Ishikawa (cell line): ENCODE data around the gene B3GAT1.

ENCODE experiments used
- RAD21 ChIP-seq: IDR thresholded peaks from 2 replicates; pipeline ENCODE4 v1.6.1; 2012; ENCODE audit warnings: low read depth
- TF ChIP-seq, protein P1 (sequence below): IDR thresholded peaks from 2 replicates; pipeline ENCODE4 v1.6.1; 2012
- TF ChIP-seq, protein P2 (sequence below): IDR thresholded peaks from 2 replicates; pipeline ENCODE4 v1.6.1; 2012; ENCODE audit warnings: low read depth, mild to moderate bottlenecking

DNA sequence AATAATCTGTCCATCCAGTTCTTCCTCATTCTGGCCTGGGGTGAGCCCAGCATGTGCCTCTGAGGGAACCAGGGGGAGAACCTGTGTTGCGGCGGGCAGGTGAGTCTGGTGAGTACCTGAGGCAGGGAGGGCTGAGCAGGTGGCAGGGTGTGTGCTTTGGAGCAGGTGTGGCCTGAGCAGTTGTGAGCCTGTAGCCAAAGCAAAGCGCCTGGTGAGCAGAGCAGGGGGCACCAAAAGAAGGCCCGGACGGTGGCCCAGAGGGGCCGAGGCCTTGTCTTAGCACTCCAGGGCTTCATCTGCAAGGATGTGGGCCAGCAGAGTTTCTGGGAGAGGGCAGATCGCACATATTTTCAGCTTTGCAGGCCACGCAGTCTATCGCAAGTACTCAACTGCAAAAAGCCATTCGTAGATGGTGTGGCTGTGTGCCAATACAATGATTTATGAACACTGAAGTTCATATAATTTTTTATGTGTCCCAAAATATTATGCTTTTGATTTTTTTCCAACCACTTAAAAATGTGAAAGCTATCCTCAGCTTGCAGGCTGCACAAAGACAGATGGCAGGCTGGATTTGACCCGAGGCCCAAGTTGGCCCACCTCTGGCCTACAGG, 71.6 kb downstream of the B3GAT1 start:
- TF ChIP-seq, protein P1, sequence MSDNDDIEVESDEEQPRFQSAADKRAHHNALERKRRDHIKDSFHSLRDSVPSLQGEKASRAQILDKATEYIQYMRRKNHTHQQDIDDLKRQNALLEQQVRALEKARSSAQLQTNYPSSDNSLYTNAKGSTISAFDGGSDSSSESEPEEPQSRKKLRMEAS = no peak
- TF ChIP-seq RAD21 = no peak
- TF ChIP-seq, protein P2, sequence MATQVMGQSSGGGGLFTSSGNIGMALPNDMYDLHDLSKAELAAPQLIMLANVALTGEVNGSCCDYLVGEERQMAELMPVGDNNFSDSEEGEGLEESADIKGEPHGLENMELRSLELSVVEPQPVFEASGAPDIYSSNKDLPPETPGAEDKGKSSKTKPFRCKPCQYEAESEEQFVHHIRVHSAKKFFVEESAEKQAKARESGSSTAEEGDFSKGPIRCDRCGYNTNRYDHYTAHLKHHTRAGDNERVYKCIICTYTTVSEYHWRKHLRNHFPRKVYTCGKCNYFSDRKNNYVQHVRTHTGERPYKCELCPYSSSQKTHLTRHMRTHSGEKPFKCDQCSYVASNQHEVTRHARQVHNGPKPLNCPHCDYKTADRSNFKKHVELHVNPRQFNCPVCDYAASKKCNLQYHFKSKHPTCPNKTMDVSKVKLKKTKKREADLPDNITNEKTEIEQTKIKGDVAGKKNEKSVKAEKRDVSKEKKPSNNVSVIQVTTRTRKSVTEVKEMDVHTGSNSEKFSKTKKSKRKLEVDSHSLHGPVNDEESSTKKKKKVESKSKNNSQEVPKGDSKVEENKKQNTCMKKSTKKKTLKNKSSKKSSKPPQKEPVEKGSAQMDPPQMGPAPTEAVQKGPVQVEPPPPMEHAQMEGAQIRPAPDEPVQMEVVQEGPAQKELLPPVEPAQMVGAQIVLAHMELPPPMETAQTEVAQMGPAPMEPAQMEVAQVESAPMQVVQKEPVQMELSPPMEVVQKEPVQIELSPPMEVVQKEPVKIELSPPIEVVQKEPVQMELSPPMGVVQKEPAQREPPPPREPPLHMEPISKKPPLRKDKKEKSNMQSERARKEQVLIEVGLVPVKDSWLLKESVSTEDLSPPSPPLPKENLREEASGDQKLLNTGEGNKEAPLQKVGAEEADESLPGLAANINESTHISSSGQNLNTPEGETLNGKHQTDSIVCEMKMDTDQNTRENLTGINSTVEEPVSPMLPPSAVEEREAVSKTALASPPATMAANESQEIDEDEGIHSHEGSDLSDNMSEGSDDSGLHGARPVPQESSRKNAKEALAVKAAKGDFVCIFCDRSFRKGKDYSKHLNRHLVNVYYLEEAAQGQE = no peak
